WTC11 (cell line): Measurements from ENCODE around the gene PLK1. TPM values are rescaled to one million over a fixed set of nuclear protein-coding genes. Genes with fewer than 3 reads are reported as not detected.

Experiments
- ATAC-seq: fragments of 200-7000 bp; cut with Tn5 transposase; 2 replicates; pipeline ENCODE4 v1.10.0; 2021; ENCODE audit warnings: mild to moderate bottlenecking, moderate library complexity
- CTCF ChIA-PET: fragments of 300-600 bp; sonication (Branson Sonifier 250); formaldehyde crosslinking; loops from one replicate; lab custom pipeline; 2021; ENCODE audit warnings: antibody characterized with exemption; lab: Charles Lee
- POLR2A ChIA-PET: fragments of 350-600 bp; sonication (Branson Sonifier 250); formaldehyde crosslinking; loops from one replicate; lab custom pipeline; 2021; ENCODE audit warnings: antibody characterized with exemption; lab: Charles Lee
- DNase-seq: peaks from one replicate; pipeline ENCODE4 v3.0.0; 2021; ENCODE audit warnings: low spot score
- H3K27ac Mint-ChIP-seq: 2 replicates; pipeline ENCODE4 v1.8.0; 2021; ENCODE audit warnings: mixed read lengths
- H3K27me3 Mint-ChIP-seq: 2 replicates; pipeline ENCODE4 v1.8.0; 2021; ENCODE audit warnings: low read depth, mild to moderate bottlenecking, moderate library complexity, mixed read lengths
- H3K36me3 Mint-ChIP-seq: 2 replicates; pipeline ENCODE4 v1.8.0; 2021; ENCODE audit warnings: mixed read lengths
- H3K4me1 Mint-ChIP-seq: 2 replicates; pipeline ENCODE4 v1.8.0; 2022; ENCODE audit warnings: mixed read lengths
- H3K4me3 Mint-ChIP-seq: 2 replicates; pipeline ENCODE4 v1.8.0; 2021; ENCODE audit warnings: mild to moderate bottlenecking, moderate library complexity, mixed read lengths
- H3K9me3 Mint-ChIP-seq: 2 replicates; pipeline ENCODE4 v1.8.0; 2021; ENCODE audit warnings: mixed read lengths
- AR ChIP-seq: fragments of 250-450 bp; sonication (Bioruptor Pico); IDR thresholded peaks from 2 replicates; pipeline ENCODE4 v1.9.0; 2021; ENCODE audit warnings: mild to moderate bottlenecking
- CDX4 ChIP-seq: fragments of 250-450 bp; sonication (Bioruptor Pico); IDR thresholded peaks from 2 replicates; pipeline ENCODE4 v1.9.0; 2021; ENCODE audit warnings: moderate library complexity, mild to moderate bottlenecking, inconsistent platforms, borderline replicate concordance
- CREB1 ChIP-seq: sonication (generic); formaldehyde crosslinking; IDR thresholded peaks from 2 replicates; pipeline ENCODE4 v1.8.0; 2023; ENCODE audit warnings: mild to moderate bottlenecking, missing genetic modification reagents
- E2F1 ChIP-seq: sonication (generic); formaldehyde crosslinking; IDR thresholded peaks from 2 replicates; pipeline ENCODE4 v1.8.0; 2022; ENCODE audit warnings: mild to moderate bottlenecking, missing genetic modification reagents
- E2F4 ChIP-seq: sonication (generic); formaldehyde crosslinking; IDR thresholded peaks from 2 replicates; pipeline ENCODE4 v1.8.1; 2022; ENCODE audit warnings: low read depth, mild to moderate bottlenecking, moderate library complexity, missing genetic modification reagents, borderline replicate concordance
- ETV6 ChIP-seq: sonication (generic); formaldehyde crosslinking; IDR thresholded peaks from 2 replicates; pipeline ENCODE4 v1.8.1; 2022; ENCODE audit warnings: mild to moderate bottlenecking, missing genetic modification reagents
- JAZF1 ChIP-seq: fragments of 250-450 bp; sonication (Bioruptor Pico); IDR thresholded peaks from 2 replicates; pipeline ENCODE4 v1.9.0; 2021; ENCODE audit warnings: moderate library complexity, mild to moderate bottlenecking, inconsistent platforms
- MAX ChIP-seq: sonication (generic); formaldehyde crosslinking; IDR thresholded peaks from 2 replicates; pipeline ENCODE4 v1.8.0; 2022; ENCODE audit warnings: mild to moderate bottlenecking, missing genetic modification reagents
- NR3C1 ChIP-seq: sonication (generic); formaldehyde crosslinking; conservative IDR thresholded peaks from 2 replicates; pipeline ENCODE4 v1.8.1; 2023; ENCODE audit warnings: low read depth, mild to moderate bottlenecking, missing genetic modification reagents
- PRRX2 ChIP-seq: fragments of 250-450 bp; sonication (Bioruptor Pico); IDR thresholded peaks from 2 replicates; pipeline ENCODE4 v1.8.0; 2021; ENCODE audit warnings: mild to moderate bottlenecking
- SMAD3 ChIP-seq: sonication (generic); formaldehyde crosslinking; IDR thresholded peaks from 2 replicates; pipeline ENCODE4 v1.8.0; 2022; ENCODE audit warnings: missing genetic modification reagents, mild to moderate bottlenecking, borderline replicate concordance
- SOX15 ChIP-seq: fragments of 250-450 bp; sonication (Bioruptor Pico); IDR thresholded peaks from 2 replicates; pipeline ENCODE4 v1.9.0; 2021; ENCODE audit warnings: mild to moderate bottlenecking
- total RNA-seq: library from RNA; stranded (reverse); gene quantifications from 3 replicates; pipeline ENCODE4 v1.2.3, GENCODE V29; 2021
- TF ChIP-seq, protein P1 (sequence below): sonication (generic); formaldehyde crosslinking; IDR thresholded peaks from 2 replicates; pipeline ENCODE4 v1.8.0; 2022; ENCODE audit warnings: missing genetic modification reagents

PLK1 gene
- total RNA-seq, 1 experiment from 2014 or later: 167 TPM

DNA sequence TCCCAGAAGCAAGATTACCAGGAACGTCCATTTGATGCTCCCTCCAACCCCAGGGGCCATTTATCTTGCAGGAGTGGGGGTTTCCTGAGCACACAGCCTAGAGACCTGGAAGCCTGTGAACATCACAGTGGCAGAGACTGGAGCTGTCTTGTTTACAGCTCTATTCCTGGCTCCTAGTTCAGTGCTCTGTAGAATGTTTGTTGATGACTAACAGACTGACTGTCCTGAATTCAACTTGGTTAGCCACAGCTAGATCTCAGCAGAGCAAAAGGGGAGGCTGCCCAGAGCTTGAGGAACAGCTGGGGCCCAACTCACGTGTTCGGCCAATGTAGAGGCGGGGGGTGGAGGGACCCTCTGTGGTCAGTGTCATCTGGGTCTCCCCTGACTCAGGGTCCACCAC lies 27.8 kb downstream of the PLK1 start:
- peaks cover 33% of the 10 kb centered on the region for H3K9me3 Mint-ChIP-seq
- TF ChIP-seq AR (CRISPR knock-in tag): no peak
- TF ChIP-seq, all 79 proteins: peak for 0
- H3K27me3 Mint-ChIP-seq: peaks cover 41% of the 10 kb centered on the region
- peaks cover 24% of the 10 kb centered on the region for H3K36me3 Mint-ChIP-seq
- H3K4me1 Mint-ChIP-seq: peaks cover under 1% of the 10 kb centered on the region; the same call in 1 of the 2 replicates
- no peak overlapping the region for H3K27ac Mint-ChIP-seq
- H3K4me3 Mint-ChIP-seq: no peak overlapping the region
- ChIA-PET CTCF (no interaction called here), POLR2A (no interaction called here)
- ATAC-seq (no peak), DNase-seq (no peak)

GRCh38 chr16:23709536-23709935 lies 30.8 kb downstream of the PLK1 start:
- H3K4me1 Mint-ChIP-seq: peaks cover 5% of the 10 kb centered on the region; the same call in 1 of the 2 replicates
- H3K9me3 Mint-ChIP-seq: peaks cover 20% of the 10 kb centered on the region
- peaks cover 17% of the 10 kb centered on the region for H3K36me3 Mint-ChIP-seq
- CTCF ChIA-PET: interaction anchor here (1.4 kb wide), 1 partner anchor 15 kb away, joined by 3 read pairs; no protein-coding TSS in a partner anchor
- ATAC-seq (no peak), DNase-seq (no peak)
- no peak for TF ChIP-seq SOX15 (CRISPR knock-in tag)
- TF ChIP-seq MAX: no peak
- TF ChIP-seq E2F4 (CRISPR knock-in tag): no peak
- TF ChIP-seq CDX4 (CRISPR knock-in tag): no peak
- no peak for TF ChIP-seq E2F1 (CRISPR knock-in tag)
- TF ChIP-seq CREB1 (CRISPR knock-in tag): no peak
- no peak for TF ChIP-seq NR3C1
- TF ChIP-seq ETV6 (CRISPR knock-in tag): no peak
- no peak for TF ChIP-seq SMAD3
- no peak for TF ChIP-seq JAZF1
- TF ChIP-seq, protein P1, sequence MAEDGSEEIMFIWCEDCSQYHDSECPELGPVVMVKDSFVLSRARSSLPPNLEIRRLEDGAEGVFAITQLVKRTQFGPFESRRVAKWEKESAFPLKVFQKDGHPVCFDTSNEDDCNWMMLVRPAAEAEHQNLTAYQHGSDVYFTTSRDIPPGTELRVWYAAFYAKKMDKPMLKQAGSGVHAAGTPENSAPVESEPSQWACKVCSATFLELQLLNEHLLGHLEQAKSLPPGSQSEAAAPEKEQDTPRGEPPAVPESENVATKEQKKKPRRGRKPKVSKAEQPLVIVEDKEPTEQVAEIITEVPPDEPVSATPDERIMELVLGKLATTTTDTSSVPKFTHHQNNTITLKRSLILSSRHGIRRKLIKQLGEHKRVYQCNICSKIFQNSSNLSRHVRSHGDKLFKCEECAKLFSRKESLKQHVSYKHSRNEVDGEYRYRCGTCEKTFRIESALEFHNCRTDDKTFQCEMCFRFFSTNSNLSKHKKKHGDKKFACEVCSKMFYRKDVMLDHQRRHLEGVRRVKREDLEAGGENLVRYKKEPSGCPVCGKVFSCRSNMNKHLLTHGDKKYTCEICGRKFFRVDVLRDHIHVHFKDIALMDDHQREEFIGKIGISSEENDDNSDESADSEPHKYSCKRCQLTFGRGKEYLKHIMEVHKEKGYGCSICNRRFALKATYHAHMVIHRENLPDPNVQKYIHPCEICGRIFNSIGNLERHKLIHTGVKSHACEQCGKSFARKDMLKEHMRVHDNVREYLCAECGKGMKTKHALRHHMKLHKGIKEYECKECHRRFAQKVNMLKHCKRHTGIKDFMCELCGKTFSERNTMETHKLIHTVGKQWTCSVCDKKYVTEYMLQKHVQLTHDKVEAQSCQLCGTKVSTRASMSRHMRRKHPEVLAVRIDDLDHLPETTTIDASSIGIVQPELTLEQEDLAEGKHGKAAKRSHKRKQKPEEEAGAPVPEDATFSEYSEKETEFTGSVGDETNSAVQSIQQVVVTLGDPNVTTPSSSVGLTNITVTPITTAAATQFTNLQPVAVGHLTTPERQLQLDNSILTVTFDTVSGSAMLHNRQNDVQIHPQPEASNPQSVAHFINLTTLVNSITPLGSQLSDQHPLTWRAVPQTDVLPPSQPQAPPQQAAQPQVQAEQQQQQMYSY (CRISPR knock-in tag): no peak
- TF ChIP-seq PRRX2 (CRISPR knock-in tag): no peak
- POLR2A ChIA-PET: no interaction called here
- no peak overlapping the region for H3K4me3 Mint-ChIP-seq
- peaks cover 56% of the 10 kb centered on the region for H3K27me3 Mint-ChIP-seq
- H3K27ac Mint-ChIP-seq: no peak overlapping the region
